Type B pancreatic cell (in vitro differentiated cells): Measurements from ENCODE around the gene RPS19. TPM values are rescaled to one million over a fixed set of nuclear protein-coding genes. Genes with fewer than 3 reads are reported as not detected.

ENCODE experiments used
- DNase-seq: peaks from one replicate; pipeline ENCODE4 v3.0.0; 2021; ENCODE audit warnings: mixed read lengths; ENCODE audit not compliant: unreplicated experiment; ENCODE audit errors: extremely low spot score
- H3K27ac Mint-ChIP-seq: 2 replicates; pipeline ENCODE4 v1.8.0; 2021; ENCODE audit warnings: mild to moderate bottlenecking, mixed read lengths
- H3K27me3 Mint-ChIP-seq: 2 replicates; pipeline ENCODE4 v1.8.0; 2021; ENCODE audit warnings: mixed read lengths
- H3K36me3 Mint-ChIP-seq: 2 replicates; pipeline ENCODE4 v1.8.0; 2021; ENCODE audit warnings: mixed read lengths
- H3K4me1 Mint-ChIP-seq: one replicate; pipeline ENCODE4 v1.8.0; 2021; ENCODE audit warnings: mixed read lengths; ENCODE audit not compliant: unreplicated experiment
- H3K4me3 Mint-ChIP-seq: 2 replicates; pipeline ENCODE4 v1.8.0; 2021; ENCODE audit warnings: mild to moderate bottlenecking, mixed read lengths
- H3K9me3 Mint-ChIP-seq: 2 replicates; pipeline ENCODE4 v1.8.0; 2021; ENCODE audit warnings: mixed read lengths
- total RNA-seq: library from RNA; stranded (reverse); gene quantifications from 2 replicates; pipeline ENCODE4 v1.2.1, GENCODE V29; 2021; ENCODE audit warnings: low replicate concordance
- TF ChIP-seq, protein P1 (sequence below): fragments of 200-600 bp; sonication (generic); conservative IDR thresholded peaks from 2 replicates; pipeline ENCODE4 v1.5.0; 2021; ENCODE audit warnings: antibody characterized with exemption, mild to moderate bottlenecking

Gene RPS19
- total RNA-seq, 1 donor from 2014 or later: 3,159 TPM

DNA sequence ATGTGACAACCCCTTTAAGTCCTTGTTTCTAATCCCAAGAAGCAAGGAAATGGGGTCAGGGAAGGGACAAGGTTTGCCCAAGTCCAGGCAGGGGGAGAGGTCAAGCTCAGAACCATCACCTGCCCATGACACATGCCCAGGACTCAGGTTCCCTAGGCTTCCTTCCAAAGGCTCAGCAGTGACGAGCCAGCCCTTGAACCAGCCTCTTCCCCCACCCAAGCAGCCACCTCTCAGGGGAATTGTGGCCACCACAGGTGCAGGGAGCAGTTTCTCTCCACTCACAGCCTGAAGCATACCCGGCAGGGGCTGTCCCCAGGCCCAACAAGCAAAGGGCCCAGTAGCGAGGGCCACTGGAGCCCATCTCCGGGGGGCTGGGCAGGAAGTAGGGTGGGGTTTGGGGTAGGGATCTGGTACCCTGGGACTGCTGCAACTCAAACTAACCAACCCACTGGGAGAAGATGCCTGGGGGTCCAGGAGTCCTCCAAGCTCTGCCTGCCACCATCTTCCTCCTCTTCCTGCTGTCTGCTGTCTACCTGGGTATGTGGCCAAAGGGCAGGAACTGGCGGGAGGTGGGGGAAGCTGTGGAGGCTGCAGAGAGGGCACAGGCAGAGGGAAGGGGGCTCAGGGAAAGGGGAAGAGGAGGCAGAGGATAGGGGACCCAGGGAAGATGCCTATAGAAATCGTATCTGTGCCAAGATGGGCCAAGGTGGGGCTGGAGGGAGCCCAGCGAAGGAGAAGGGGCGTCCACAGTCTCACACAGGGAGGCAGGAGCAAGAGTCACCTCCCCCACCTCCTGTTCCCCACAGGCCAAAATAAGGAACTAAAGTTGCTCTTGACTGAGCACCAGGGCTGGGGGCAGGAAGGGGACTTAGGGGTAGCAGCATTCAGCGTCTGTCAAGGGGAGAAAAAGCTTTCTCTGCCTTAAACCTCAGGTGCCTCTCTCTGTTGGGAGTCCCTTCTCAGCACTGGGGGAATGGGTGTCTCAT lies 17.1 kb downstream of the RPS19 start, which contains the start of gene CD79A:
Gene CD79A, plus strand, starts transcription at position 433 of the 986 bp plus-strand sequence. Its CDS starts 26 bp downstream, at position 459.
- DNase-seq: no peak
- no peaks in the 10 kb centered on the region for H3K9me3 Mint-ChIP-seq

GRCh38 chr19:41877916-41878905 lies 18.2 kb downstream of the RPS19 start:
- Mint-ChIP-seq H3K27ac (no peak overlapping the region), H3K27me3 (peaks cover 25% of the 10 kb centered on the region), H3K9me3 (no peaks in the 10 kb centered on the region), H3K36me3 (no peaks in the 10 kb centered on the region), H3K4me1 (peaks cover 10% of the 10 kb centered on the region), H3K4me3 (no peak overlapping the region)
- TF ChIP-seq, protein P1, sequence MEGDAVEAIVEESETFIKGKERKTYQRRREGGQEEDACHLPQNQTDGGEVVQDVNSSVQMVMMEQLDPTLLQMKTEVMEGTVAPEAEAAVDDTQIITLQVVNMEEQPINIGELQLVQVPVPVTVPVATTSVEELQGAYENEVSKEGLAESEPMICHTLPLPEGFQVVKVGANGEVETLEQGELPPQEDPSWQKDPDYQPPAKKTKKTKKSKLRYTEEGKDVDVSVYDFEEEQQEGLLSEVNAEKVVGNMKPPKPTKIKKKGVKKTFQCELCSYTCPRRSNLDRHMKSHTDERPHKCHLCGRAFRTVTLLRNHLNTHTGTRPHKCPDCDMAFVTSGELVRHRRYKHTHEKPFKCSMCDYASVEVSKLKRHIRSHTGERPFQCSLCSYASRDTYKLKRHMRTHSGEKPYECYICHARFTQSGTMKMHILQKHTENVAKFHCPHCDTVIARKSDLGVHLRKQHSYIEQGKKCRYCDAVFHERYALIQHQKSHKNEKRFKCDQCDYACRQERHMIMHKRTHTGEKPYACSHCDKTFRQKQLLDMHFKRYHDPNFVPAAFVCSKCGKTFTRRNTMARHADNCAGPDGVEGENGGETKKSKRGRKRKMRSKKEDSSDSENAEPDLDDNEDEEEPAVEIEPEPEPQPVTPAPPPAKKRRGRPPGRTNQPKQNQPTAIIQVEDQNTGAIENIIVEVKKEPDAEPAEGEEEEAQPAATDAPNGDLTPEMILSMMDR: no peak
- no peak for DNase-seq

More for the DNA sequence above, 17.1 kb downstream of the RPS19 start, which contains the start of gene CD79A:
- no peak within 1 kb of the TSS for H3K27ac Mint-ChIP-seq
- peaks cover 6% of the 10 kb centered on the region for H3K4me1 Mint-ChIP-seq
- TF ChIP-seq, protein P1: no peak
- peaks cover 20% of the 10 kb centered on the region for H3K27me3 Mint-ChIP-seq
- no peaks in the 10 kb centered on the region for H3K36me3 Mint-ChIP-seq
- H3K4me3 Mint-ChIP-seq: no peak within 1 kb of the TSS

DNA sequence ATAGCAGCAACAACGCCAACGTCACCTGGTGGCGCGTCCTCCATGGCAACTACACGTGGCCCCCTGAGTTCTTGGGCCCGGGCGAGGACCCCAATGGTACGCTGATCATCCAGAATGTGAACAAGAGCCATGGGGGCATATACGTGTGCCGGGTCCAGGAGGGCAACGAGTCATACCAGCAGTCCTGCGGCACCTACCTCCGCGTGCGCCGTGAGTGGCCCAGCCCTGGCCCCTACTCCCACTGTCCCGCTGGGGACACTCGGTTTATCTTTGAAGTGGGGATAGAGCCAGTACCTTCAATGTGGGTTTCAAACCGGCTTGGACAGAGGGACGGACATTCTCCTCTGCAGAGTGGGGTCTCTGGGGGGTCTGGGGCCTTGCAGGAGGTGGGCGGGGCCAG lies 19.0 kb downstream of the RPS19 start:
- H3K4me3 Mint-ChIP-seq: no peak overlapping the region
- peaks cover 7% of the 10 kb centered on the region for H3K4me1 Mint-ChIP-seq
- H3K27me3 Mint-ChIP-seq: peaks cover 30% of the 10 kb centered on the region
- H3K9me3 Mint-ChIP-seq: no peaks in the 10 kb centered on the region
- H3K27ac Mint-ChIP-seq: no peak overlapping the region
- TF ChIP-seq, protein P1: no peak
- no peaks in the 10 kb centered on the region for H3K36me3 Mint-ChIP-seq
- DNase-seq: no peak

DNA sequence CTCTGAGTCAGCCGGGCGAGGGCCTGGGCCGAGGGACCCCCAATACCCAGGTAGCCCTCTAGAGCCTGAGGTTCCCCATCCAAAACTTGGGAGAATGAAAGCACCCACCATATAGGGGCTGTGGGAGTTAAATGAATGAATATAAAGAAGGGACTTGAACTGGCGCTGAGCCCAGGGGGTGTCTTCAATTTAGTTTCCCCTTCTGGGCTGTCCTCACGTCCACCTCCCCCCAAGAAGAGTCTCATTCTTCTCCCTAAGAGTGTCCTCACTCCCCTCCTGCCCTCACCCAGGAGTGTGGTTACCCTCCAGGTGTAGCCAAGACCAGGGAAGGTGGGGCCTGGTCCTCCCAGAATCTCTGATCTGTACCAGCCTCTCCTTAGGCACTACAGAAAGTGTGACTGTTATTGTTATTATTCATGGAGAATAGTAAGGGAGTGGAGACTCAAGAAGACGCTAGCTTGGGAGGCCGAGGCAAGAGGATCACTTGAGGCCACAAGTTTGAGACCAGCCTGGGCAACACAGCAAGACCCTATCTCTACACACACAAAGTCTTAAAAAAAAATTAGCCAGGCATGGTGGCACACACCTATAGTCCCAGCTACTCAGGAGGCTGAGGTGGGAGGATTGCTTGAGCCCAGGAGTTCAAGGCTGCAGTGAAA lies 19.7 kb downstream of the RPS19 start:
- H3K27me3 Mint-ChIP-seq: peaks cover 30% of the 10 kb centered on the region
- TF ChIP-seq, protein P1: no peak
- H3K27ac Mint-ChIP-seq: no peak overlapping the region

GRCh38 chr19:41880329-41880708 lies 20.3 kb downstream of the RPS19 start:
- no peaks in the 10 kb centered on the region for H3K9me3 Mint-ChIP-seq
- H3K27ac Mint-ChIP-seq: no peak overlapping the region
- DNase-seq: no peak
- H3K27me3 Mint-ChIP-seq: peaks cover 30% of the 10 kb centered on the region
- H3K4me3 Mint-ChIP-seq: no peak overlapping the region
- TF ChIP-seq, protein P1: no peak
- H3K36me3 Mint-ChIP-seq: no peaks in the 10 kb centered on the region
- peaks cover 12% of the 10 kb centered on the region for H3K4me1 Mint-ChIP-seq

More for the DNA sequence above, 19.7 kb downstream of the RPS19 start:
- Mint-ChIP-seq H3K9me3 (no peaks in the 10 kb centered on the region), H3K36me3 (no peaks in the 10 kb centered on the region), H3K4me1 (peaks cover 7% of the 10 kb centered on the region), H3K4me3 (no peak overlapping the region)
- DNase-seq: no peak
